Spleen (tissue), 11 donors: Measurements from ENCODE around the gene CFAP45. TPM values are rescaled to one million over a fixed set of nuclear protein-coding genes. Genes with fewer than 3 reads are reported as not detected.
A peak's percentile ranks its signal among the peaks of the same experiment; 100 is the strongest.

Experiments
- DNase-seq: peaks from one replicate; pipeline ENCODE4 v3.0.0-alpha.2; 2020
- H3K27ac ChIP-seq, 8 donors: fragments of 200-600 bp; sonication (generic) in 7 of 8; 1 replicate in 4 of 8; 2 replicates in 4 of 8; pipeline versions ENCODE4 v1.5.0 to v1.8.0; 2016 to 2021; ENCODE audit warnings: inconsistent platforms in 4 of 8, mild to moderate bottlenecking in 4 of 8, moderate library complexity in 1 of 8
- H3K27me3 ChIP-seq, 7 donors: fragments of 200-600 bp; sonication (generic) in 6 of 7; replicated peaks in 1 of 7; 1 replicate in 4 of 7; 2 replicates in 3 of 7; pipeline versions ENCODE4 v1.5.0 to v1.8.0; 2016 to 2021; ENCODE audit warnings: inconsistent platforms in 3 of 7, mild to moderate bottlenecking in 1 of 7
- H3K36me3 ChIP-seq, 6 donors: fragments of 200-600 bp; sonication (generic) in 5 of 6; 1 replicate in 4 of 6; 2 replicates in 2 of 6; pipeline versions ENCODE4 v1.5.0 to v1.8.0; 2016 to 2021; ENCODE audit warnings: inconsistent platforms in 2 of 6
- H3K4me1 ChIP-seq, 6 donors: fragments of 200-600 bp; sonication (generic) in 5 of 6; 1 replicate in 3 of 6; 2 replicates in 3 of 6; pipeline versions ENCODE4 v1.5.0 to v1.8.0; 2016 to 2021; ENCODE audit warnings: inconsistent platforms in 3 of 6
- H3K4me3 ChIP-seq, 8 donors: fragments of 200-600 bp; sonication (generic) in 7 of 8; 1 replicate in 4 of 8; 2 replicates in 4 of 8; pipeline versions ENCODE4 v1.5.0 to v1.8.0; 2016 to 2021; ENCODE audit warnings: inconsistent platforms in 4 of 8, mild to moderate bottlenecking in 4 of 8, moderate library complexity in 2 of 8
- H3K9me3 ChIP-seq, 8 donors: fragments of 200-600 bp; sonication (generic) in 7 of 8; 1 replicate in 4 of 8; 2 replicates in 4 of 8; pipeline versions ENCODE4 v1.5.0 to v1.8.0; 2016 to 2021; ENCODE audit warnings: inconsistent platforms in 4 of 8
- CTCF ChIP-seq, 11 experiments: fragments of 200-600 bp in 7 of 11; fragments of 450-650 bp in 4 of 11; sonication (generic) in 4 of 11; IDR thresholded peaks in 8 of 11; conservative IDR thresholded peaks in 3 of 11; 1 replicate in 7 of 11; 2 replicates in 4 of 11; pipeline versions ENCODE4 v1.4.0 to v1.8.0; 2016 to 2021; ENCODE audit warnings: antibody characterized with exemption in 11 of 11, inconsistent platforms in 4 of 11, mild to moderate bottlenecking in 1 of 11
- POLR2A ChIP-seq, 3 donors: fragments of 450-650 bp; IDR thresholded peaks; one replicate each; pipeline ENCODE4 v1.5.1; 2017; ENCODE audit warnings: antibody characterized with exemption in 3 of 3, mild to moderate bottlenecking in 1 of 3
- POLR2AphosphoS5 ChIP-seq, 3 donors: sonication (generic); formaldehyde crosslinking; IDR thresholded peaks; one replicate each; pipeline ENCODE4 v1.5.1; 2017; ENCODE audit warnings: antibody characterized with exemption in 3 of 3
- WGBS, 5 donors: extraction: QIAGEN DNeasy Blood & Tissue Kit in 3 of 5; methylation state at CpG; one replicate each; pipeline versions ENCODE4 v1.1.5 to v1.1.7; 2013 to 2018; 5-methylcytosine and 5-hydroxymethylcytosine counted together
- intact Hi-C: fragments of 100-400 bp; cut with DNase I; formaldehyde crosslinking; loops from one replicate; pipeline ENCODE4 v1.15.0; 2023; ENCODE audit warnings: low total_unique reads
- polyA plus RNA-seq, 3 donors: library from polyadenylated mRNA; stranded (reverse); fragments of 200-250 nt; gene quantifications; one replicate each; pipeline ENCODE4 v1.2.1, GENCODE V29; 2013
- total RNA-seq, 7 donors: library from RNA; depleted of rRNA in 3 of 7; stranded (reverse); fragments of >200 nt in 3 of 7; fragmentation: NEBNext Ultra II Directional in 4 of 7; extraction: Animal tissue kit (Norgen Biotek cat#: 25700) in 4 of 7; gene quantifications; one replicate each; pipeline versions ENCODE4 v1.1.0 to v1.2.1, GENCODE V29; 2016 to 2021
- donor health status: healthy with polysubstance abuse.
- donor health status: DM: no; HTN: no; CAD: no; lungs with moderate emphysema.
- donor health status: DM: no; HTN: no; CAD: no.
- donor health status: Bipolar disorder and iron deficiency.
- donor health status: healthy.
- donor health status: DM: no; HTN: no; CAD: no.
- donor health status: DM: yes; HTN: yes; CAD: no.

CFAP45 gene
- total and polyA plus RNA-seq, 10 donors = 0.58 to 3.0 (median 1.9) TPM

- TF ChIP-seq POLR2A (IDR thresholded peaks at IDR 0.05) (no peak), POLR2AphosphoS5 (IDR thresholded peaks at IDR 0.05) (no peak), CTCF (IDR thresholded peaks at IDR 0.05 in 8 of 11, conservative IDR thresholded peaks at IDR 0.05 in 3 of 11) (peak in 1 of 11 experiments; percentile 5)
- Histone ChIP-seq H3K27me3 (no peaks in the 10 kb centered on the region), H3K36me3 (no peaks in the 10 kb centered on the region), H3K4me1 (peaks cover 27 to 71% (median 48%) of the 10 kb centered on the region in 6 donors), H3K9me3 (no peaks in the 10 kb centered on the region), H3K4me3 (no peak overlapping the region), H3K27ac (no peak overlapping the region)
- no peak for DNase-seq
- 84 to 94% (median 90%) methylated on average over 5 of the region's 5 CpGs for WGBS, 5 donors
- intact Hi-C loops = no loop called here
These were observed 7.0 kb downstream of the CFAP45 start for GRCh38 chr1:159892944-159893343.

GRCh38 chr1:159891275-159892157, 8.4 kb downstream of the CFAP45 start:
- Histone ChIP-seq H3K4me1 (peaks cover 27 to 64% (median 41%) of the 10 kb centered on the region in 6 donors), H3K27ac (peak overlapping the region in 4 of 8 donors; percentile 16 to 84 (median 74)), H3K27me3 (no peaks in the 10 kb centered on the region), H3K36me3 (no peaks in the 10 kb centered on the region), H3K9me3 (no peaks in the 10 kb centered on the region), H3K4me3 (no peak overlapping the region)
- DNase-seq = peak; percentile 94
- 42 to 55% (median 48%) methylated on average over 7 of the region's 7 CpGs for WGBS, 5 donors
- intact Hi-C loops = loop anchor here (2.0 kb wide), 1 partner anchor 95 kb away; no protein-coding TSS in a partner anchor
- TF ChIP-seq POLR2A (IDR thresholded peaks at IDR 0.05) = no peak
- peak; percentile 11 to 76 (median 75) for TF ChIP-seq POLR2AphosphoS5 (IDR thresholded peaks at IDR 0.05)
- TF ChIP-seq CTCF (IDR thresholded peaks at IDR 0.05 in 8 of 11, conservative IDR thresholded peaks at IDR 0.05 in 3 of 11) = peak; percentile 93 to 100 (median 96)

GRCh38 chr1:159890390-159890789, 9.6 kb downstream of the CFAP45 start:
- H3K27me3 ChIP-seq = no peaks in the 10 kb centered on the region
- H3K9me3 ChIP-seq = no peaks in the 10 kb centered on the region
- H3K36me3 ChIP-seq = no peaks in the 10 kb centered on the region
- H3K4me1 ChIP-seq = peaks cover 23 to 52% (median 33%) of the 10 kb centered on the region in 6 donors
- intact Hi-C loops = loop anchor here (2.0 kb wide), 1 partner anchor 94 kb away; no protein-coding TSS in a partner anchor
- H3K27ac ChIP-seq = peak overlapping the region; percentile 44 to 84 (median 70)
- H3K4me3 ChIP-seq = peak overlapping the region in 1 of 8 donors; percentile 5
- no peak for DNase-seq
- WGBS, 5 donors = 60 to 80% (median 73%) methylated on average over 8 of the region's 8 CpGs
- TF ChIP-seq CTCF (IDR thresholded peaks at IDR 0.05 in 8 of 11, conservative IDR thresholded peaks at IDR 0.05 in 3 of 11) (no peak), POLR2A (IDR thresholded peaks at IDR 0.05) (no peak), POLR2AphosphoS5 (IDR thresholded peaks at IDR 0.05) (no peak)

GRCh38 chr1:159889821-159890252, 10.1 kb downstream of the CFAP45 start:
- WGBS, 5 donors = 10 to 32% (median 17%) methylated on average over 2 of the region's 2 CpGs
- Histone ChIP-seq H3K9me3 (no peaks in the 10 kb centered on the region), H3K36me3 (no peaks in the 10 kb centered on the region), H3K4me1 (peaks cover 21 to 47% (median 30%) of the 10 kb centered on the region in 6 donors), H3K27me3 (no peaks in the 10 kb centered on the region), H3K27ac (peak overlapping the region; percentile 44 to 84 (median 70)), H3K4me3 (no peak overlapping the region)
- TF ChIP-seq POLR2AphosphoS5 (IDR thresholded peaks at IDR 0.05) (peak in 1 of 3 donors; percentile 64), CTCF (IDR thresholded peaks at IDR 0.05 in 8 of 11, conservative IDR thresholded peaks at IDR 0.05 in 3 of 11) (peak in 2 of 11 experiments; percentile 19 to 20), POLR2A (IDR thresholded peaks at IDR 0.05) (no peak)
- intact Hi-C loops = loop anchor here (2.0 kb wide), 1 partner anchor 93 kb away; no protein-coding TSS in a partner anchor
- DNase-seq = no peak
